ENCODE data around the gene ECE2. TPM values are rescaled to one million over a fixed set of nuclear protein-coding genes. Genes with fewer than 3 reads are reported as not detected.

Gene ECE2
- total RNA-seq, 1 experiment from 2014 or later = not detected

GRCh38 chr3:184316792-184317191 is 41.0 kb downstream of the ECE2 start:
- CTCF ChIA-PET = no interaction called here
- Histone ChIP-seq H4K20me1 (ENCODE audit: low read length) (peaks cover 63% of the 10 kb centered on the region), H3K27me3 (ENCODE audit: low read length) (no peaks in the 10 kb centered on the region), H3K9ac (ENCODE audit: low read length) (peak overlapping the region; percentile 100), H3K9me3 (ENCODE audit: low read length) (no peaks in the 10 kb centered on the region), H3K4me3 (ENCODE audit: low read length) (peak overlapping the region; percentile 100), H3K36me3 (ENCODE audit: low read depth, low read length) (peaks cover 42% of the 10 kb centered on the region), H3F3A (ENCODE audit: low read length, unreplicated experiment) (no peaks in the 10 kb centered on the region), H3K27ac (ENCODE audit: low read length) (no peak overlapping the region), H3K4me1 (ENCODE audit: insufficient read depth, low read length) (peaks cover 45% of the 10 kb centered on the region), H3K4me2 (ENCODE audit: low read length) (peak overlapping the region; percentile 96), H2AFZ (ENCODE audit: low read length) (no peak overlapping the region), H3K9me2 (replicated peaks; ENCODE audit: low read length) (no peaks in the 10 kb centered on the region), H3K79me2 (ENCODE audit: low read length) (peaks cover 70% of the 10 kb centered on the region)
- POLR2A ChIA-PET (ENCODE audit: unreplicated experiment) = interaction anchor here (0.6 kb wide), 1 partner anchor 1460 kb away, joined by 3 read pairs; no protein-coding TSS in a partner anchor
- no peak for DNase-seq
- TF ChIP-seq EZH2phosphoT487 (IDR thresholded peaks at IDR 0.05; ENCODE audit: borderline replicate concordance, low read length) = no peak
- no peak for TF ChIP-seq EZH2 (IDR thresholded peaks at IDR 0.05; ENCODE audit: low read length, unreplicated experiment)
- TF ChIP-seq CTCF (conservative IDR thresholded peaks at IDR 0.05; ENCODE audit: low read depth, low read length) = no peak
- ATAC-seq = no peak
- intact Hi-C loops (cut with micrococcal nuclease) = no loop called here
- no TSS peak for BruUV-seq (replicated peaks)

- ATAC-seq (no peak), DNase-seq (no peak)
- no peak overlapping the region for H3K27ac ChIP-seq (ENCODE audit: low read length)
- BruUV-seq (replicated peaks) = no TSS peak
- intact Hi-C loops (cut with micrococcal nuclease) = no loop called here
- CTCF ChIA-PET = no interaction called here
- no peaks in the 10 kb centered on the region for H3K9me2 ChIP-seq (replicated peaks; ENCODE audit: low read length)
- no peaks in the 10 kb centered on the region for H3F3A ChIP-seq (ENCODE audit: low read length, unreplicated experiment)
- H3K27me3 ChIP-seq (ENCODE audit: low read length) = no peaks in the 10 kb centered on the region
- H3K9ac ChIP-seq (ENCODE audit: low read length) = 0 out of 2 replicates have a peak overlapping the region, but pooled peaks have one; percentile 100
- H3K36me3 ChIP-seq (ENCODE audit: low read depth, low read length) = peaks cover 46% of the 10 kb centered on the region
- peak overlapping the region; percentile 100 for H3K4me3 ChIP-seq (ENCODE audit: low read length)
- peaks cover 45% of the 10 kb centered on the region for H3K4me1 ChIP-seq (ENCODE audit: insufficient read depth, low read length)
- POLR2A ChIA-PET (ENCODE audit: unreplicated experiment) = interaction anchor here (0.6 kb wide), 1 partner anchor 1460 kb away, joined by 3 read pairs; no protein-coding TSS in a partner anchor
- no peak overlapping the region for H2AFZ ChIP-seq (ENCODE audit: low read length)
- peaks cover 67% of the 10 kb centered on the region for H4K20me1 ChIP-seq (ENCODE audit: low read length)
- H3K4me2 ChIP-seq (ENCODE audit: low read length) = peak overlapping the region; percentile 96
- no peak for TF ChIP-seq CTCF (conservative IDR thresholded peaks at IDR 0.05; ENCODE audit: low read depth, low read length)
- peaks cover 74% of the 10 kb centered on the region for H3K79me2 ChIP-seq (ENCODE audit: low read length)
- H3K9me3 ChIP-seq (ENCODE audit: low read length) = no peaks in the 10 kb centered on the region
These were observed 41.4 kb downstream of the ECE2 start for GRCh38 chr3:184317201-184317600.

GRCh38 chr3:184320104-184320445 is 44.3 kb downstream of the ECE2 start:
- ChIA-PET POLR2A (ENCODE audit: unreplicated experiment) (interaction anchor here (0.5 kb wide), 1 partner anchor 168 kb away, joined by 8 read pairs; no protein-coding TSS in a partner anchor), CTCF (interaction anchor here (0.8 to 0.9 kb wide), 2 partner anchors 14 to 26 kb away, joined by 5 read pairs; no protein-coding TSS in a partner anchor)
- no peaks in the 10 kb centered on the region for H3K27me3 ChIP-seq (ENCODE audit: low read length)
- intact Hi-C loops (cut with micrococcal nuclease) = loop anchor here (1.0 kb wide), 1 partner anchor 12 kb away; no protein-coding TSS in a partner anchor
- peaks cover 40% of the 10 kb centered on the region for H3K4me1 ChIP-seq (ENCODE audit: insufficient read depth, low read length)
- H3K4me2 ChIP-seq (ENCODE audit: low read length) = peak overlapping the region; percentile 81
- peak overlapping the region; percentile 46; the same call in 1 of the 2 replicates for H3K9ac ChIP-seq (ENCODE audit: low read length)
- peaks cover 93% of the 10 kb centered on the region for H3K79me2 ChIP-seq (ENCODE audit: low read length)
- no peaks in the 10 kb centered on the region for H3K9me2 ChIP-seq (replicated peaks; ENCODE audit: low read length)
- H3K27ac ChIP-seq (ENCODE audit: low read length) = peak overlapping the region; percentile 88
- H3F3A ChIP-seq (ENCODE audit: low read length, unreplicated experiment) = no peaks in the 10 kb centered on the region
- no peak overlapping the region for H2AFZ ChIP-seq (ENCODE audit: low read length)
- peak; percentile 98 for DNase-seq
- H3K4me3 ChIP-seq (ENCODE audit: low read length) = peak overlapping the region; percentile 52
- H3K36me3 ChIP-seq (ENCODE audit: low read depth, low read length) = peaks cover 73% of the 10 kb centered on the region
- H4K20me1 ChIP-seq (ENCODE audit: low read length) = peaks cover 76% of the 10 kb centered on the region
- TF ChIP-seq CTCF (conservative IDR thresholded peaks at IDR 0.05; ENCODE audit: low read depth, low read length) (no peak), EZH2 (IDR thresholded peaks at IDR 0.05; ENCODE audit: low read length, unreplicated experiment) (no peak), EZH2phosphoT487 (IDR thresholded peaks at IDR 0.05; ENCODE audit: borderline replicate concordance, low read length) (no peak)
- no TSS peak for BruUV-seq (replicated peaks)
- peak; percentile 80 for ATAC-seq
- H3K9me3 ChIP-seq (ENCODE audit: low read length) = no peaks in the 10 kb centered on the region
